H7 (cell line): ENCODE measurements around the gene NSD2. TPM values are rescaled to one million over a fixed set of nuclear protein-coding genes. Genes with fewer than 3 reads are reported as not detected.
A peak's percentile ranks its signal among the peaks of the same experiment; 100 is the strongest.
"Not testable (repeated sequence)": the region's sequence is repeated elsewhere in the genome, so short reads cannot be mapped to it uniquely, and the experiment has no call there.

ENCODE experiments used
- DNase-seq: peaks from one replicate; pipeline ENCODE4 v3.0.0; 2012
- H3K27me3 ChIP-seq: 2 replicates; pipeline ENCODE4 v1.6.0; 2011; ENCODE audit warnings: mild to moderate bottlenecking, low read length; ENCODE audit not compliant: control insufficient read depth, insufficient read depth
- H3K36me3 ChIP-seq: replicated peaks from 2 replicates; pipeline ENCODE4 v1.5.1; 2011; ENCODE audit warnings: low read length; ENCODE audit not compliant: control insufficient read depth, insufficient read depth
- H3K4me3 ChIP-seq: 2 replicates; pipeline ENCODE4 v1.5.1; 2011; ENCODE audit warnings: low read depth, mild to moderate bottlenecking, control low read depth, low read length, moderate library complexity; ENCODE audit not compliant: insufficient read depth
- total RNA-seq: library from RNA; depleted of rRNA; stranded (reverse); fragments of >200 nt; shearing (Covaris generic); gene quantifications from 2 replicates; pipeline ENCODE4 v1.2.3, GENCODE V29; 2014

The NSD2 gene
- total RNA-seq, 1 experiment from 2014 or later: 89.5 TPM

GRCh38 chr4:1834047-1834775 lies 37.0 kb upstream of the NSD2 start:
- no peak overlapping the region for H3K4me3 ChIP-seq
- H3K27me3 ChIP-seq: no peaks in the 10 kb centered on the region
- peaks cover 28% of the 10 kb centered on the region for H3K36me3 ChIP-seq
- no peak for DNase-seq

GRCh38 chr4:1835836-1836235 lies 35.4 kb upstream of the NSD2 start:
- H3K27me3 ChIP-seq, H3K4me3 ChIP-seq, DNase-seq: not testable (repeated sequence)
- H3K36me3 ChIP-seq: peaks cover 25% of the 10 kb centered on the region

- Histone ChIP-seq H3K36me3 (peaks cover 24% of the 10 kb centered on the region), H3K27me3 (no peaks in the 10 kb centered on the region), H3K4me3 (no peak overlapping the region)
- DNase-seq: no peak
Measured at GRCh38 chr4:1836650-1837049, 34.5 kb upstream of the NSD2 start.

GRCh38 chr4:1837069-1837468 lies 34.1 kb upstream of the NSD2 start:
- Histone ChIP-seq H3K27me3 (no peaks in the 10 kb centered on the region), H3K36me3 (peaks cover 22% of the 10 kb centered on the region), H3K4me3 (no peak overlapping the region)
- no peak for DNase-seq

GRCh38 chr4:1839282-1839681 lies 31.9 kb upstream of the NSD2 start:
- no peak overlapping the region for H3K4me3 ChIP-seq
- H3K27me3 ChIP-seq: no peaks in the 10 kb centered on the region
- peaks cover 18% of the 10 kb centered on the region for H3K36me3 ChIP-seq
- DNase-seq: no peak

- no peaks in the 10 kb centered on the region for H3K27me3 ChIP-seq
- H3K4me3 ChIP-seq: no peak overlapping the region
- no peak for DNase-seq
- H3K36me3 ChIP-seq: peaks cover 14% of the 10 kb centered on the region
Measured at GRCh38 chr4:1841201-1841886, 29.8 kb upstream of the NSD2 start.

- H3K4me3 ChIP-seq: no peak overlapping the region
- H3K27me3 ChIP-seq: no peaks in the 10 kb centered on the region
- DNase-seq: no peak
- peaks cover 14% of the 10 kb centered on the region for H3K36me3 ChIP-seq
Measured at GRCh38 chr4:1841887-1842210, 29.3 kb upstream of the NSD2 start.

- peak; percentile 77 for DNase-seq
- no peaks in the 10 kb centered on the region for H3K27me3 ChIP-seq
- peaks cover 14% of the 10 kb centered on the region for H3K36me3 ChIP-seq
- H3K4me3 ChIP-seq: no peak overlapping the region
Measured at GRCh38 chr4:1842339-1842895, 28.8 kb upstream of the NSD2 start.

GRCh38 chr4:1842993-1843448 lies 28.2 kb upstream of the NSD2 start:
- H3K4me3 ChIP-seq: no peak overlapping the region
- no peaks in the 10 kb centered on the region for H3K27me3 ChIP-seq
- peaks cover 14% of the 10 kb centered on the region for H3K36me3 ChIP-seq
- no peak for DNase-seq

- Histone ChIP-seq H3K27me3 (no peaks in the 10 kb centered on the region), H3K4me3 (no peak overlapping the region), H3K36me3 (peaks cover 10% of the 10 kb centered on the region)
- no peak for DNase-seq
Measured at GRCh38 chr4:1843852-1844251, 27.3 kb upstream of the NSD2 start.

GRCh38 chr4:1844618-1845017 lies 26.6 kb upstream of the NSD2 start:
- not testable (repeated sequence) for DNase-seq, H3K4me3 ChIP-seq, H3K36me3 ChIP-seq, H3K27me3 ChIP-seq

- peaks cover 6% of the 10 kb centered on the region; the same call in 1 of the 2 replicates for H3K36me3 ChIP-seq
Measured at GRCh38 chr4:1846580-1846979, 24.6 kb upstream of the NSD2 start.

GRCh38 chr4:1850276-1850675 lies 20.9 kb upstream of the NSD2 start:
- Histone ChIP-seq H3K36me3 (no peaks in the 10 kb centered on the region; the same call in 1 of the 2 replicates), H3K4me3 (no peak overlapping the region), H3K27me3 (peaks cover 2% of the 10 kb centered on the region; the same call in 1 of the 2 replicates)
- no peak for DNase-seq

More at GRCh38 chr4:1846580-1846979, 24.6 kb upstream of the NSD2 start:
- no peak for DNase-seq
- H3K27me3 ChIP-seq: no peaks in the 10 kb centered on the region
- H3K4me3 ChIP-seq: no peak overlapping the region

GRCh38 chr4:1851160-1851559 lies 20.0 kb upstream of the NSD2 start:
- DNase-seq: peak; percentile 86
- no peaks in the 10 kb centered on the region; the same call in 1 of the 2 replicates for H3K36me3 ChIP-seq
- no peak overlapping the region for H3K4me3 ChIP-seq
- H3K27me3 ChIP-seq: peaks cover 2% of the 10 kb centered on the region; the same call in 1 of the 2 replicates
